AG08395 (cell line): ENCODE measurements around the gene TM2D1.
"Not testable (repeated sequence)": the region's sequence is repeated elsewhere in the genome, so short reads cannot be mapped to it uniquely, and the experiment has no call there.

Experiments
- DNase-seq: peaks from one replicate; pipeline ENCODE4 v3.0.0; 2012; ENCODE audit warnings: mixed read lengths, low spot score

TM2D1 gene

DNA sequence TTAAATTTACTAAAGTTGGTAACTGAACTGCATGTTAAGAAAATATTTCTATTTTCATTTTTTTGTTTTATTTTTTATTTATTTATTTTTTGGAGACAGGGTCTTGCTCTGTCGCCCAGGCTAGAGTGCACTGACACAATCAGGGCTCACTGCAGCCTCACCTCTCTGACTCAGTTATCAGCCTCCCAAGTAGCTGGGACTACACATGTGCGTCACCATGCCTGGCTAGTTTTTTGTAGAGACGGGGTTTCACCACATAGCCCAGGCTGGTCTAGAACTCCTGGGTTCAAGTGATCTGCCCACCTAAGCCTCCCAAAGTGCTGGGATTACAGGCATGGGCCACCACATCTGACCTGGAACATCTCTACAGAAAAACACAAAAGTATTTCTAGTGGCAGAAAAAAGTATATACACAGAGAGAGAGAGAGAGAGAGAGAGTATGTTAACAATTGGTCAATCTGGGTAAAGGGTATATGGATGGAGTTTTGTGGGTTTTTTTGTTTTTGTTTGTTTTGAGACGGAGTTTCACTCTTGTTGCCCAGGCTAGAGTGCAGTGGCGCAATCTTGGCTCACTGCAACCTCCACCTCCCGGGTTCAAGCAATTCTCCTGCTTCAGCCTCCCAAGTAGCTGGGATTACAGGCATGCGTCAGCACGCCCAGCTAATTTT lies 5.8 kb downstream of the TM2D1 start:
- not testable (repeated sequence) for DNase-seq

- no peak for DNase-seq
Observed at GRCh38 chr1:61711969-61712368, 13.0 kb downstream of the TM2D1 start.

- not testable (repeated sequence) for DNase-seq
Observed at GRCh38 chr1:61711257-61711656, 13.7 kb downstream of the TM2D1 start.

DNA sequence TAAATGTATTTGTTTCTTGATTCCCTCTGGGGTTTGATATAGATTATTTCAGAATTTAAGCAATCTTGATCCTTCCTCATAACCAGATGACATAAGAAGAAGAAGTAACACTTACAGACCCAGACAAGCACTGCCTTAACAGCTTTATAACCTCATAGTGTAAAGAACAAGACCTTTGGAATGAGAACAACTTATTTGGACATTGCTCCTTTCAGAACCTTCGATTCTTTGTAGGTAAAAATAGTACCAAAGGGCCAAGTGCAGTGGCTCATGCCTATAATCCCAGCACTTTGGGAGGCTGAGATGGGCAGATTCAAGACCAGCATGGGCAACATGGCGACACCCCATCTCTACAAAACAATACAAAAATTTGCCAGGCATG lies 15.0 kb downstream of the TM2D1 start:
- DNase-seq: no peak

- DNase-seq: no peak
Observed at GRCh38 chr1:61708953-61709907, 15.7 kb downstream of the TM2D1 start.

- no peak for DNase-seq
Observed at GRCh38 chr1:61699911-61700851, 24.8 kb downstream of the TM2D1 start.

DNA sequence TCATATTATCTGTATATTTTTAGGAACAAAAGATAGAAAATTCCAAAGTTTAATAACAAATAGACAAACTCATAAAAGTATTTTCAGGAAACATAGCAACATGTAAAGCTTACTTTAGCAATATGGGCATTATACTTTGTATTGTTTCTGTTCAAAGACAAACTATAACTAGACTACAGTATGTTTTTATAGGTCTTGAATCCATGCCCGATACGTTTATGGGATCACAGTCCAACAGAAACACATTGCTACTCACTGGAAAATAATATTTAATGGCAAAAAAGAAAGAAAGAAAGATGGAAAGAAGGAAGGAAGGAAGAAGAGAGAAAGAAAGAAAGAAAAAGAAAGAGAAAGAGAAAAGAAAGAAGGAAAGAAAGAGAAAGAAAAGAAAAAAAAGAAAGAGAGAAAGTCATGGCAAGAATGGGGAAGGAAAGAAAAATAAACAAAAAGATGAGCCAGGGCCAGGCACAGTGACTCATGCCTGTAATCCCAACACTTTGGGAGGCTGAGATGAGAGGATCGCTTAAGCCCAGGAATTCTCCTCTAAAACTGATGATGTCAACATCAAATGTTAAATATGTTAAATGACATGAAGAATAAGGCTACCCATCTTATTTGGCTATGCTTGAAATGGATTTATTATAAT lies 32.7 kb downstream of the TM2D1 start:
- DNase-seq: peak; percentile 6

GRCh38 chr1:61687901-61688300 lies 37.0 kb downstream of the TM2D1 start:
- no peak for DNase-seq

DNA sequence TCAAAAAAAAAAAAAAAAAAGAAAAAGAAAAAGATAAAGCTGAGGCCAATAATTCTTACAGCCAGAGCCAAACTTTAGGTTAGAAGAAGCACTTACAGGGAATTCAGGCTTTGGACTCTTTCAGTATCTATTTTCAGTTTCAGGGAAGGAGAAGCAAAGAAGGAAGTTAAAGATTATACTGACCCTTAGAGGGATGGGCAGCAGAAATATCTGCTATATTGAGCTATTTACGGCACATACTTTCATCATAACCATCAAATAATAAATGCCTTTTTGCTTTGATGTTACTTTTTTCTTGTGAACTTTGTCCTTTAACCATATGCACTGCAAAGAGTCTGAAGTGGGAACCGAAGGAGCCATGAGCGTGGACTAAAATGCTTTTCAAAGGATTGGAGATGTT lies 42.0 kb downstream of the TM2D1 start:
- no peak for DNase-seq

DNA sequence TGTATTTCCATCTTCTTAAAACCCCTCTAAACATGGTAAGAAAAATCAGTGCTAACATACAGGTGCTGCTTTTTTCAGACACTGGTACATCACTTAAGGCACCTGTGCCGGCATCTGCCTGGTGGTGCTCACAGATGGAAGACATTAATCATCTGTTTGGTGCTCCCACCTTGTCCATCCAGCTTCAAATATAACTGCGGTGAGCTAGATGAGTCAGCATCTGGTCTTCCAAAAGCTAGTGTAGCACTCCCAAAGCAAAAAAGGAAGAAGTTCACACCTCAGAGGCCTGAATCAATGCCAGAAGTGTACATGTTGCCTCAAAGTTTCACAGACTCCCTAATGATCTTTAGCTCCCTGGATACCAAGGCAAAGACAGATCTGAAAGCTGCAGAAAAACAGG lies 44.4 kb downstream of the TM2D1 start:
- DNase-seq: no peak

GRCh38 chr1:61676881-61677280 lies 48.1 kb downstream of the TM2D1 start:
- not testable (repeated sequence) for DNase-seq

GRCh38 chr1:61674221-61674620 lies 50.7 kb downstream of the TM2D1 start:
- no peak for DNase-seq

DNA sequence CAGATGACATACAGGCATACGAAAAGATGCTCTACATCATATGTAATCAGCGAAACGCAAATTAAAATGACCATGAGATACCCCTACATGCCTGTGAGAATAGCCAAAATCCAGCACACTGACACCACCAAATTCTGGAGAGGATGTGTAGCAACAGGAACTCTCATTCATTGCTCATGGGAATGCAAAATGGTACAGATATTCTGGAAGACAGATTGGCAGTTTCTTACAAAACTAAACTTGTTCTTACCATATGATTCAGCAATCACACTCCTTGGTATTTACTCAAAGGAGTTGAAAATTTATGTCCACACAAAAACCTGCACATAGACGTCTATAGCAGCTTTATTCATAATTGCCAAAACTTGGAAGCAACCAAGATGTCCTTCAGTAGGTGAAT lies 52.6 kb downstream of the TM2D1 start:
- DNase-seq: no peak

- DNase-seq: no peak
Observed at GRCh38 chr1:61670445-61670844, 54.5 kb downstream of the TM2D1 start.

DNA sequence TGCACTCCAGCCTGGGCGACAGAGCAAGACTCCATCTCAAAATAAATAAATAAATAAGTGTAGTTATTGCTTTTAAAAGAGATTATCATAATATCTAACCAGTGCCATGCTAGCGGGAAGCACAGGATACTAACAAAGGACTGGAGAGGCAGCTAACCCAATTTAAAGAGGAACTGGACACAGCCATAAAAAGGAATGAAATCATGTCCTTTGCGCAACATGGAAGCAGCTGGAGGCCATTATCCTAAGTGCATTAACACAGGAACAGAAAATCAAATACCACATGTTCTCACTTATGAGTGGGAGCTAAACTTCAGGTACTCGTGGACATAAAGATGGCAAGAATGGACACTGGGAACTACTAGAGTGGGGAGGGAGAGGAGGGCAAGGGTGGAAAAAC lies 54.9 kb downstream of the TM2D1 start:
- DNase-seq: no peak

GRCh38 chr1:61659061-61659460 lies 65.9 kb downstream of the TM2D1 start:
- no peak for DNase-seq

- DNase-seq: no peak
Observed at GRCh38 chr1:61655453-61655852, 69.5 kb downstream of the TM2D1 start.

DNA sequence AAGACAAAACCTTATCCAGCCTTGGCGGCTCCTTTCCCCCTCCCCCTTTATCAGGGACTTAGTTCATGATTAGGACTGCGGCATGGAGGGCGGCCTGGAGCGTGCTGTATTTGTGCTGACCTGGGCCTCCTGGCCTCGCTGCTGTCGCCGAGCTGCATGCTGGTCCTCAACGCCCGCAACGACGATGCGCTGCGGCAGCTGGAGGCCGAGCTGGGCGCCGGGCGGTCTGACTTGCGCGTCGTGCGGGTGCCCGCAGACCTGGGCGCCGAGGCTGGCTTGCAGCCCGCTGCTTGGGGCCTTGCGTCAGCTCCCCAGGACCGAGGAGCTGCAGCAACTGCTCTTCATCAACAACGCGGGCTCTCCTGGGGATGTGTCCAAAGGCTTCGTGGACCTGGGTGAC lies 70.9 kb downstream of the TM2D1 start:
- DNase-seq: no peak

DNA sequence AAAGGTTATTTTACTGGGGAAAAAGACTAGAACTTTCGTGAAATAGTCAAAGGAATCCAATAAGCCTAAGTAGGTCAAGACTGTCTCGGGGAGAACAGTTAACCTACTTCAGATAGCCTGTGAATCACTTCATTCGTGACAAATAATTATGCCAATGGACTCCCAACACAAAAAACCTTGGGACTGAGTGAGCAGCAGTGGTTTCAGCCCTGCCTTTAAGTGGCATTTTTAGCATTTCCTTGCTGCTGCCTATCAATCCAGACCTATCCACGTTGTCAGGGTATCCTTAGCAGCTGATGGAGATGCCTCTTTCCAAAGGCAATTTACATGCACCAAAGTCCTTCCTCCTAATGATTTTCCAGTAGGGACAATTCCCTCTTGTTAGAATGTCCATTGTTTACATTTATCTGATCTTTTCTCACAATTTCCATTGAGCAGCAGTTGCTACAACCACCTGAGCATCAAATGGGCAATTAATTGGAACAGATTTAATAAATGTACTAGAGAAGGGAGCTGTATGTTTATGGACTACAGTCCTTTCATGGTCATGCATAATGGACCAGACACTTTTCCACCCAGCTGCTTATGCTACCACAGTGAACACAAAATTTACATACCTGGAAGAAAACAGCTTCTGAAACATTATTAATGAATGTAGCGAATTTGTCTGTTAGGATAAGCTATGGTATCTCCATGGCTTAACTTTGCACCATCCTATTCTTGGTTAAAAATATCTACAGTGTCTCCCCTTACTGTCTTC lies 75.8 kb downstream of the TM2D1 start:
- no peak for DNase-seq

GRCh38 chr1:61647142-61647541 lies 77.8 kb downstream of the TM2D1 start:
- DNase-seq: no peak

- no peak for DNase-seq
Observed at GRCh38 chr1:61645476-61645875, 79.5 kb downstream of the TM2D1 start.
